Cardiac septum (tissue), 1 donor: ENCODE data around the gene ARIH1. TPM values are rescaled to one million over a fixed set of nuclear protein-coding genes. Genes with fewer than 3 reads are reported as not detected.
"Not testable (repeated sequence)": the region's sequence is repeated elsewhere in the genome, so short reads cannot be mapped to it uniquely, and the experiment has no call there.

ENCODE experiments used
- DNase-seq: peaks from one replicate; pipeline ENCODE4 v3.0.0-alpha.2; 2020; ENCODE audit warnings: low spot score
- intact Hi-C: fragments of 100-400 bp; cut with DNase I; formaldehyde crosslinking; loops from one replicate; pipeline ENCODE4 v1.14.0; 2022
- total RNA-seq: library from RNA; stranded (reverse); fragmentation: NEBNext Ultra II Directional; extraction: Animal tissue kit (Norgen Biotek cat#: 25700); gene quantifications from one replicate; pipeline ENCODE4 v1.2.1, GENCODE V29; 2021
- donor health status: DM: no; HTN: no; CAD: no.

ARIH1 gene
- total RNA-seq, 1 donor from 2014 or later, result 182 TPM

- intact Hi-C loops, result no loop called here
- no peak for DNase-seq
These were observed 114.0 kb downstream of the ARIH1 start for GRCh38 chr15:72588096-72588495.

- no peak for DNase-seq
- intact Hi-C loops, result no loop called here
These were observed 116.3 kb downstream of the ARIH1 start for GRCh38 chr15:72590427-72590826.

DNA sequence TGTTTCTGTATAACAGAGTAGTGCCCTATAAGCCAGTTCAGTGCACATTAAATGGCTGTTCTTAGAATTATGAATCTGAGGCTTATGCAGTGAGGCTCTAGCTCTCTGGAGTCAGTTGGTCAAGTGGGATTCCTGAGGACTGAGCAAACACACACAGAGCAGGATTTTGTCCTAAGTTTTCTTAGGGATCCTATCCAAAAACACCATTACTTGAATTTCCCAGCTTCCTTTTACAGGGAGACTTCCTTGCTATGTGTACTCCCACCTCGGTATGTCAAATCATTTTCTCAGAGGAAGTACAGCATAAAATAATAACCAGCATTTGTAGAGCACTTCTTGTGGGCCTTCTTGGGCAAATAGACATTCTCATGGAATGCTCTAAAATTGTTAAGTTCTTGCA is 117.2 kb downstream of the ARIH1 start:
- intact Hi-C loops, result no loop called here
- no peak for DNase-seq

DNA sequence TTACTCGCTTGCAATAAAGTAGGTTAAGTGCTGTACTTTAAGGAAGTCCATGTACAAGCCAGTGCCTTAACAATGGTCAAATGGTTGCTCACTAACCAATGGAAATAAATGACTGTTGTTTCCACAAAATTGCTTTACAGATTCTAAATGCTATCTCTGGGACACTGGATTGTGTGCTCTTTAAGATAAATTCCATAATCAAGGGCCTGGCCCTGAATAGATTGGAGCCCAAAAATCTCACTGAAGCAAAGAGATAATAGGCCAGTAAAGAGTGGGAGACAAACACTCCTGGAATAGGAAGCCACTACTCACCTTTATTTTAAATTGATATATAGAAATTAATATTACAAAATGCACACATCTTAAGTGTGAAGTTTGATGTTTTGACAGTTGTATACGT is 118.0 kb downstream of the ARIH1 start:
- no peak for DNase-seq
- intact Hi-C loops, result no loop called here

DNA sequence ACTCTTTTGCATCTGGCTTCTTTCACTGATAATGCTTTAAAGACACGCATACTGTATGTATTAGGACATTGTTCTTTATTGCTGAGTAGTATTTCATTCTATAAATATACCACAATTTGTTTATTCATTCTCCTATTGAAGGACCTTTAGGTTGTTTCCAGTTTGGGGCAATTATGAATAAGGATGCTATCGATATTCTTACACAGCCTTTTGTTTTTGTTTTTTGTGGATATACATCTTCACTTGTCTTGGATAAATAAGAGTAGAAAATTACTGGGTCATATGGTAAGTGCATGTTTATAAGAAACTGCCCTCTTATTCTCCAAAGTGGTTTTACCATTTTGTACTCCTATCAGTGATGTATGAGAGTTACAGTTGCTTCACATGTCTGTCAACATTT is 118.5 kb downstream of the ARIH1 start:
- no peak for DNase-seq
- intact Hi-C loops, result no loop called here

- DNase-seq, result no peak
- intact Hi-C loops, result no loop called here
These were observed 119.7 kb downstream of the ARIH1 start for GRCh38 chr15:72593838-72594237.

DNA sequence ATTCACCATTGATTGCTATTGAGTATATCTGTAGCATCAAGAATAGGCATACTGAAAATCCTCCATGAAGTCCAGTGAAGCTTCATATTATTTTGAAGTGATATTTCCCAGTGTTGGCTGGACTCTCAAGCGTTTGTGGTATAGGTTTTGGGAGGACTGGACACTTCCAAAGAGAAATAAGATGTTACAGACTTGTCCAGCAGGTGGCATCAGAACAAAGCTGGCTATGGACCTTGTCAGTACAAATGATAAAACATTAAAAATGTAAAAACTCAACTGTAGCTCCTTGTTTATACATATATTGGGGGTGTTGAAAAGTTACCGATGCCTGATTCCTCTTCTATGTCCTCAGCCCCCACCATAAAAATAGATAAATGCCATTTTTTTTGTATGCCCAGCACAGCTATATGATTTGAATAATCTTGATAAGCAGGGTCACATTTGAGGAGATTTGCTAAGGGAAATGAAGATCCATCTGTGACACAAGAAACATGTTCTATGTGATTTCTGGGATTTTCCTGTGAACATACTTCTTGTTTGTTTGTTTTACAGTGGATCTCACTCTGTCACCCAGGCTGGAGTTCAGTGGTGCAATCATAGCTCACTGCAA is 125.8 kb downstream of the ARIH1 start:
- intact Hi-C loops, result no loop called here
- no peak for DNase-seq

GRCh38 chr15:72604794-72605193 is 130.7 kb downstream of the ARIH1 start:
- intact Hi-C loops, result no loop called here
- no peak for DNase-seq

DNA sequence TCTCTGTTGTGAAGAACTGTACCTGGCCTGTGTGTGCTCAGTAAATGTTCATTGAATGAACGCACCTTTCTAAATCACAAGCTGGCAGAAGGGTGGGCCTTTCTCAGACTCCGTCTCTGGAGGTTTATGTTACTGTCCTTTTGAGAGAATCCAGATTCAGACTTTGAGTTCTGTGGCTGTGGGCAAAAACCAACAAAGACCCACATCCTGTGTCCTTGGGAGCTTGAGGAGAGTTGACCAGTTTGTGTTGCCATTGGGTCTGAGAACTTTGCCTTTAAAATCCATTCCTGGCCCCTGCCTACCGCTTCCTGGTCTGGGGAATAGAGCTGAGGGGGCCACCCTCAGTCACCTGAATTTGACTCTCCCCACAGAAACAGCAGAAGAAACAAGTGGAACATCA is 134.0 kb downstream of the ARIH1 start:
- intact Hi-C loops, DNase-seq: not testable (repeated sequence)

- no peak for DNase-seq
- intact Hi-C loops, result no loop called here
These were observed 135.7 kb downstream of the ARIH1 start for GRCh38 chr15:72609862-72610261.

DNA sequence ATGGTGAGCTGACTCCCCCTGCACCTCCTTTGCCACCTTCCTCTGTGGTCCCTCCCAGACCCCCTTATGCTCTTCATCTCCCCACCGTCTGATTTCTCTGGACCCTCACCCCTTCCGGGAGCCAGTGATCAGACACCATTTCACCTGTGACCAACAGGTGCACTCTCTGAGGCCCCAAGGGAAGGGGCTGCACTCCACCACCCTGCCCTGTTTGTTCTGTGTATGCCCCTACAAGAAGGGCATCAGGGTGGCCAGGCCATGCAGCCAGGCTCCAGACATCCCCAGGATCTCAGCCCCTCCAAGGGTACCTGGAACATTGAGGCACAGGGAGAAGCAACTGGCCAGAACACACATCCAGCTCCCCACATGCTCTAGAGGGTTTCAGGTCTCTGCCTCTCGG is 138.2 kb downstream of the ARIH1 start:
- intact Hi-C loops, DNase-seq: not testable (repeated sequence)

DNA sequence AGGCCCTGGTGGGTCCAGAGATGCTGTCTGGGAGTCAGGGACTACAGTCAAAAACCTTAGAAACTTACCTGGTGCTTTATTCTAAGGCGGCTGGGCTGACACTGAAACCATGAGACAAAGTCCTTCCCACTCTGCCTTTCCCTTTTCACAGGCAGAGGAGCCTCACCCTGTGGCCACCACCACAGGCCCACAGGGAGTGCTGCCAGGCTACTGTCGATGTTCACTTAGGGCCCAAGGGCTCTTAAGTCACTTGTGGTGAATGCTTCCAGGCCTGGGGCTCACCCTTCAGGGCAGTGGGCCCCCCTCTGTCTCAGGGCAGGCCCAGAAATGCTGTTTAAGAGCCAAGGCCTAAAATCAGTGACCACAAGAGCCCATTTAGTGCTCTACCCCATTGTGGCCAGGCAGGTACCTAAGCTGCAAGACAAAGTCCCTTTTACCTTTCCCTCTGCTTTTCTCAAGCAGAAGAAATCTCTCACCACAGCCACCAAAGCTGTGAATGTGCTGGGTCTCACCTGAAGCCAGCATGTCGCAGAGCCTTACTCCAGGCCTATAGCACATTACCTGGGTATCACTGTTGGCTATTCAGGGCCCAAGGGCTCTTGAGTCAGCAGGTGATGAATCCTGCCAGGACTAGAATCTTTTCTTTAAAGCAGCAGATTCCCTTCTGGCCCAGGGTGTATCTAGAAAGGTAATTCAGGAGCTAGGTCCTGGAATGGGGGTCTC is 140.8 kb downstream of the ARIH1 start:
- DNase-seq, result no peak
- intact Hi-C loops, result no loop called here

GRCh38 chr15:72615533-72616233 is 141.6 kb downstream of the ARIH1 start:
- DNase-seq, intact Hi-C loops: not testable (repeated sequence)

GRCh38 chr15:72616491-72617210 is 142.5 kb downstream of the ARIH1 start:
- intact Hi-C loops, result no loop called here
- DNase-seq, result no peak

DNA sequence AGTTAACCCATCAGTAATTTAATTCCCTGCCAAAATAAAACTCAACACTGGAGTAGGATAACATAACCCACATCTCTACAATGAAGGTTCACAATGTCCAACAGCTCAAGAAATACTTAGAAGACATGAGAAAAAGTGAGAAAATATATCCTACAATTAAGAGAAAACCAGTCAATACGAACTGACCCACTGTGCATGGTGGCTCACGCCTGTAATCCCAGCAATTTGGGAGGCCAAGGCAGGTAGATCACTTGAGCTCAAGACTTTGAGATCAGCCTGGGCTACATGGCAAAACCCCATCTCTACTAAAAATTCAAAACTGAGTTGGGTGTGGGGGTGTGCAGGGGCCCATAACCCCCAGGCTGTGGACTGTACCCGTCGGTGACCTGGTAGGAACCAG is 149.7 kb downstream of the ARIH1 start:
- DNase-seq, result peak; percentile 47
- intact Hi-C loops, result not testable (repeated sequence)

DNA sequence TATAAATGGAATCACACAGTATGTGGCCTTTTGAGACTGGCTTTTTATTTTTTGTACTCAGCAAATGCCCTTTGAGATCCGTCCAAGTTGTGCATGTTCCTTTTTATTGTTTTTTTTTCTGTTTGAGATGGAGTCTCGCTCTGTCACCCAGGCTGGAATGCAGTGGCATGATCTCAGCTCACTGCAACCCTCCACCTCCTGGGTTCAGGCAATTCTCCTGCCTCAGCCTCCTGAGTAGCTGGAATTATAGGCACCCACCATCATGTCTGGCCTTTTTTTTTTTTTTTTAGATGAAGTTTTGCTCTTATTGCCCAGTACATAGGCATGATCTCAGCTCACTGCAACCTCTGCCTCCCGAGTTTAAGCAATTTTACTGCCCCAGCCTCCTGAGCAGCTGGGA is 152.0 kb downstream of the ARIH1 start:
- intact Hi-C loops, result not testable (repeated sequence)
- DNase-seq, result peak; percentile 1

GRCh38 chr15:72628249-72629067 is 154.3 kb downstream of the ARIH1 start:
- intact Hi-C loops, result not testable (repeated sequence)

GRCh38 chr15:72629068-72629570 is 155.0 kb downstream of the ARIH1 start:
- intact Hi-C loops, result not testable (repeated sequence)
- peak; percentile 43 for DNase-seq

More at GRCh38 chr15:72628249-72629067, 154.3 kb downstream of the ARIH1 start:
- peak; percentile 41 for DNase-seq
